Measurements from ENCODE around the gene DHCR7.

Gene DHCR7

DNA sequence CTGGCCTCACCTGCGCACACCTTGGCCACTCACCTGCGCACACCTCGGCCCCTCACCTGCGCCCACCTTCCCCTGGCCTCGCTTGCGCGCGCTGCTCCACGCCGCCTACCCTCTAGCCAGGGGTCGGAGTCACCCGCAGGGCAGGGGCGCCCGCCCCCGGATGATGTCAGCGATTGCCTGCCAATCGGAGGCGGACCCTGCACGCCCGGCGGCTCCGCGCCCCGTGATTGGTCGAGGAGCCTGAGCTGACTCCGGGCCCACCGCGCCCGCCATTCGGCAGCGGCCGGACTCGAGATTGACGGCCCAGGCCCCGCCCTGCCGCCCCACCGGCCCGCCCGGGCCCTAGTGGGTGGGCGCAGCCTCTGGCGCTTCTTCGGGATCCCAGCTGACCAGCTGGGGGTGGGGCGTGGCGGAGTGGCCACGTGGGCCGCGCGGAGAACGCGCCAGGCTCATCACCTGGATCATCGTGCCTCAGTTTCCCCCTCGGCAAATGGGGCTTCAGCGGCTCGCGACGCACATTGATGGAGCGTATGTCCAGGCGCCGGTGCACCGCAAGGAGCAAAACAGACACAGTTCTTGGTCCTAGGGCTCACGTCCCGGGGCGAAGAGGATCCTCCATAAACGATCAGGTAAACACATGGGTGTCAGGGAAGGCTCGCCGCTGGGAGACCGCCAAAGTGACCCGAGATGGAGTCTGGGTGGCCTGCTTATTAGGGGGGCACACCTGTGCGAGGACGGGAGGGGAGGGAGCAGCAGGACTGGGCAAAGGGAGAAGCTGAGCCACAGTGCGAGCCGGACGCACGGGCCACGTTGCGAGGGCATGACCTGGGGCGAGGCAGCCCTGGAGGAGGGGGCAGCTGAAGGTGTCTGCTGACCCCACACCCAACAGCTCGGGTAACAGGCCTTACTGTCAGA is at the start of gene DHCR7:
TSS of gene DHCR7 (minus strand) at position 137 of the 915 bp plus-strand sequence. CDS start 3,441 bp downstream, outside the sequence.
- DNase-seq (ENCODE audit: low spot score): peak; percentile 93

DNA sequence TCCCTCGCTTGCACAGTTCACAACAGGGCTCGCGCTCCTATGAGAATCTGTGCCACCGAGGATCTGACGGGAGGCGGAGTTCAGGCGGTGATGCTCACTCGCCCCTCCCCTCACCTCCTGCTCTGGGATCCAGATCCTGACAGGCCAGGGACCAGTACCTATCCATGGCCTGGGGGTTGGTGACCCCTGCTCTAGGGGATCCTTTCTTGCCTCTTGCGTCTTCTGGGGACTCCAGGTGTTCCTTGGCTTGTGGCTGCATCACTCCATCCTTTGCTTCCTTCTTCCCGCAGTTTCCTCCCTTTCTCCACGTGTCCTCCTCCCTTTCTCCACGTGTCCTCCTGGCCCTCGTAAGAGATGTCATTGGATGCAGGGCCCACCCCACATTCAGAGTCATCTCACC is 48.2 kb upstream of the DHCR7 start:
- no peak for DNase-seq (ENCODE audit: low spot score)

- DNase-seq (ENCODE audit: low spot score): no peak
Observed at GRCh38 chr11:71495286-71496230, 47.4 kb upstream of the DHCR7 start.

GRCh38 chr11:71491940-71492339 is 43.7 kb upstream of the DHCR7 start:
- DNase-seq (ENCODE audit: low spot score): no peak

- no peak for DNase-seq (ENCODE audit: low spot score)
Observed at GRCh38 chr11:71491531-71491930, 43.3 kb upstream of the DHCR7 start.

GRCh38 chr11:71490731-71491390 is 42.7 kb upstream of the DHCR7 start:
- DNase-seq (ENCODE audit: low spot score): no peak

DNA sequence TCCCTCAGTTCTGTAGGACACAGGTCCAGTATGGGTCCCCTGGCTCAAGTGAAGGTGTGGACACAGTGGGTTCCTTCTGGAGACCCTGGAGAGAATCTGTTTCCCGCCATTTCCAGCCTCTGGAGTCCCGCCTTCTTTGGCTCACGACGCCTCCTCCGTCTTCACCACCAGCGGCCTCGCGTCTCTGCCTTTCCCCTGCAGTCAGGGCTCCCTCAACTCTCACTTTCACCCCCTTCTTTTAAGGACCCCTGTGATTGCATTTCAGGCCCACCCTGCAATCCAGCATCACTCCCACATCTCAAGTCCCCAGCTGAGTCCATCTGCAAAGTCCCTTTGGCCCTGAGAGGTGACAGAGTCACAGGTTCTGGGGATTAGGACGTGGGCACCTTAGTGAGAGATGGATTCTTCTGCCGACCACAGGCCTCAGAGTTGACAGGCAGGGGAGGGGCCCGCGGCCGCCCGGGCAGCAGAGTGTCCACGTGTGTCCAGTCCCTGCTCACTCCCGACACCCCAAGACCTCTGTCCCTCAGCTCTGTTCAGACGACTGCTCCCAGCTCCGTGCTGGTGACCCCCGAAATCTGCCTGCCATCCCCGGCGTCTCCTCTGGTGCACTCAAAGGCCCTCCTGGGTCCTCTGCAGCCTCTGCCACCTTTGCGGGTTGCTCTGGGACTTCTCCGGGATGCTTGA is 42.0 kb upstream of the DHCR7 start:
- no peak for DNase-seq (ENCODE audit: low spot score)

DNA sequence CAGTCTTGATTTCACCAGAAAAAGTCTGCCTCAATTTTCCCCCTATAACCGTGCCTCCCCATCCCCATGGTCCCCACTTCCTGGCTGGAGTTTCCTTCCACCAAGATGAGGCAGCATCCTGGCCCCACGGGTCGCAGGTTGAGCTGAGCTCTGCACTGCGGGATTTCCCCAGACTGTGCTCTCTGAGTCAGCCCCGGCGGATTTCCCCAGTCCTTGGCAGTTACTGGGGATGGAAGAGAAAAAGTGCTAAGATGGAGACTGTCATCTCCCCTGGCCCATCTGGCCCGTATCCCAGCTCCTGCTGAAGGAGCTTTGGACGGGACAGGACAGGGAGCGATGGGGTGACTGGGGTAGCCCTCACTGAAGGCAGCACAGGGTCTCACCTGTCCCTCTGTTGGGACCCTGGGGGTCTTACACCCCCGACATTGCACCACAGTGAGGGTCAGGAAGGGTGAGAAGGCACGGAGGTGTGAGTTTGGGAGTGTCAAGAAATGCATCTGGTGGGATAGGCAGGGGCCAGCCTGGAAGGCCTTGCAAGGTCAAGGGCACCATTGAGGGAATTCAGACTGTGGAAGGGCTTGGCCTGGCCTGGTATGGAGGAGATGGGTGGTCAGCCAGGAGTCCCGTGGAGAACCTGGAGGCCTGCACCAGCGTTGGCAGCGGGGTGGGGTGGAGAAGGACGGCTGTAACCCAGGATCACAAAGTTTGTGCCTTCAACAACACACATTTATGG is 41.3 kb upstream of the DHCR7 start:
- DNase-seq (ENCODE audit: low spot score): no peak

- DNase-seq (ENCODE audit: low spot score): no peak
Observed at GRCh38 chr11:71488681-71489270, 40.6 kb upstream of the DHCR7 start.

- no peak for DNase-seq (ENCODE audit: low spot score)
Observed at GRCh38 chr11:71486320-71486719, 38.1 kb upstream of the DHCR7 start.

DNA sequence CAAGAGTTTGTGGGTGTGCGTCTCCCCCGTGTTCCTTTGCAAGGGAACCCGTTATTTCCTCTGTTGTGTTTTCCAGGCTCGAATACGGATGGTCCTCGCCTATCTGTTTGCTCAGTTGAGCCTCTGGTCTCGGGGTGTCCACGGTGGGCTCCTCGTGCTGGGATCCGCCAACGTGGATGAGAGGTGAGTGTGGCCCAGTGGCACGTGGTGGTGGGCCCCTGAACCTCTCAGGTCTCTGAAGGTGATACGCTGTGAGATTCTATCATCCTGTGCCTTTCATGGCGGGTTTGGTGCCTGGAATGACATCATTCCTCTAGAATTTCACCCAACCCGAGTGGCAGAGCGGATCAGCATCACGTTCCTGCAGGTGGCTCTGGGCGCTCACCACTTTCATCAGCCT is 37.3 kb upstream of the DHCR7 start:
- no peak for DNase-seq (ENCODE audit: low spot score)

GRCh38 chr11:71485063-71485399 is 36.8 kb upstream of the DHCR7 start:
- no peak for DNase-seq (ENCODE audit: low spot score)

GRCh38 chr11:71484248-71485062 is 36.3 kb upstream of the DHCR7 start:
- no peak for DNase-seq (ENCODE audit: low spot score)

GRCh38 chr11:71483692-71484091 is 35.5 kb upstream of the DHCR7 start:
- DNase-seq (ENCODE audit: low spot score): no peak

- DNase-seq (ENCODE audit: low spot score): no peak
Observed at GRCh38 chr11:71482746-71483364, 34.7 kb upstream of the DHCR7 start.

GRCh38 chr11:71482216-71482615 is 34.0 kb upstream of the DHCR7 start:
- DNase-seq (ENCODE audit: low spot score): no peak

DNA sequence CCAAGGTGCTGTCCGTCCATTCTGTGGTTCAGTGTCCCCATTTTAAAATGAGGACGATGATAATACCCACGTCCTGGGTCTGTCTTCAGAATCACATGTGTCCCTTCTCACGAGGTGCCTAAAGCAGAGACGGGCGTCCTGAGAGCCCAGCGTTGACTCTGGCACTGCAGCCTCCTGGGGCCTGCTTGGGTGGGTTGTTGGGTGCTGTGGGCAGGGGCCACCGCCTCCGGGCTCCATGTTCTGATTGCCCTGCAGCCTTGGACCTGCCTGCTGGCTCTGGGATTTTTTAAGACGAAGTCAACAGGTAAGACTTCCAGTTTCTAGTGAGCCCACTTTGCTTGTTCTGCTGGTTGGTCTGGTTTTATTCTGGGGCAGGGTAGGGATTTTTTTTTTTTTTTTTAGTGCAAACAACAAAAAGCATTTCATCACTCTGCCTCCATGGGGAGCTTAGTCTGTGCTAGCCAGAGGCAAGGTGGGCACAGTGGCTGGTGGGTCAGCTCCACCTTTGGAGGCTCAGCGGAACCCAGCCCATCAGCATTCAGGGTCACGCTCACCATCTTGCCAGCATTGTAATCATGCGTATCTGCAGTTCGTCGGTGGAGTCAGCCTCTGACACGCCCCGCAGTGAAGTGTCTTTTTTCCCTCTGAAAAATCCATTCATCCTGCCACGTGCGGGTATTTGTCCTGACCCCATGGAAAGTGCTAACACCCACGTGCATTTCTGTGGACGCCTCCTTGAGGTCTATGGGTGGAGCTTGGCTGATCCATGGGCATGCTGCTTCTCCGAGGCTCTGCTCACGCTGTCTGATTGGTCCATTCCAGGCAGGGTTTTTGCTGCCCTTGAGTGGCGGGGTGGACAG is 33.1 kb upstream of the DHCR7 start:
- no peak for DNase-seq (ENCODE audit: low spot score)

- DNase-seq (ENCODE audit: low spot score): no peak
Observed at GRCh38 chr11:71478528-71478840, 30.3 kb upstream of the DHCR7 start.

All from globus pallidus (tissue), 1 donor.